GM18868 (cell line): ENCODE data around the gene DESI2.
"Not testable (repeated sequence)": the region's sequence is repeated elsewhere in the genome, so short reads cannot be mapped to it uniquely, and the experiment has no call there.

Experiments used
- ATAC-seq: cut with Tn5 transposase; IDR thresholded peaks from one replicate; pipeline ENCODE4 v1.9.1; 2021; ENCODE audit warnings: mild to moderate bottlenecking, moderate library complexity; ENCODE audit not compliant: unreplicated experiment

Gene DESI2

GRCh38 chr1:244654108-244655038 lies 1.4 kb downstream of the DESI2 start:
- no peak for ATAC-seq

DNA sequence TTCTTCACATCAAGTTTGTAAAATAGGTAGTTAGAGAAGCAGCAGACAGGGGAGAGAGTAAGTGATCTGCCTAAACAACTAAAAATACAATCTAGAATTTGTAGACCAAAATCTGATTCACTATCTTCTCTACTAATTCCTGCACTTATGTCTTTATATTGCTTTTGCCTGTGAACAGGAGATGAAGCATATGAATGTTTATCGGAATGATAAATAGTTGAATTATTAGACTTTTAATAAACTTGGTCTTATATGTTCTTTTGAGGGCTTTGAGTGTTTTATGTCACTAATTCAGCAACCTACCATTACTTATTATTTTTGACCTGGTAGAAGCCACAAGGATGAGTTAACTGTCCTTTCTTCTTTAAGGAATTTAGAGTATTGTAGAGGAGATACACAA lies 2.3 kb downstream of the DESI2 start:
- ATAC-seq, result no peak

DNA sequence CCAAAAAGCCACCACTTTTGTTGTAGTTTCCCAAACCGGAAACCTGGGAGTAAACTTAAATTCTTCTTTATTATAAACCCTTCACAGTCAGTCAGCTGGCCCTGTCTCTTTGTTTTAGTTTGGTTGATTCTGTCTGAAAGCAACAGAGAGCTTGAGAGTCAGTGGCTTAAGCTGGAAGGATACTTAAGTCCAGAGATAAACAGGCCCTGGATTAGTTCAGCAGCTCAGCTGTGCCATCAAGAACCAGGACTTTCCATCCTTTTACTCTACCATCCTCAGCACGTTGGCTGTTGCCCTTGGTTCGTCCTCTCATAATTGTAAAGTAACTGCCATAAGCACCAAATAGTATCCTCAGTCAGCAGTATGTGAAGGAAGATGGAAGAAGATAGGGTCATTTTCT lies 4.5 kb downstream of the DESI2 start:
- ATAC-seq, result no peak

GRCh38 chr1:244659694-244660093 lies 6.8 kb downstream of the DESI2 start:
- no peak for ATAC-seq

DNA sequence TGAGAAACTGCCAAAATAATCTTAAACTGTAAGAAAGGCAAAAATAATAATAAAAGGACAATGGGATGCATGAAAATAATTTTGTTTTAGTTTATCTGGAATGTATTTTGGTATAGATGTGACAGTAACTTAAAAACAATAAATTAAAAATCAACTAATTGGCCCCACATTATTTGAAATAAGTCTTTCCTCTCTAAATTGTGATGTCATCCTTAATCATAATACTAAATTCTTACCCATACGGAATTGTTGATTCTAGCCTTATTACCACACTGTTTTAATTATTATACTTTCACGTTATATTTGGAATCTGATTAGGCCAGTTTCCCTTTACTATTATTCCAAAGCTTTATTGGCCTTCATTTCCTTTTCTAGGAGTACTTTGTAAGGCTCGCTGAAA lies 7.7 kb downstream of the DESI2 start:
- no peak for ATAC-seq

GRCh38 chr1:244661569-244662312 lies 8.8 kb downstream of the DESI2 start:
- not testable (repeated sequence) for ATAC-seq

- no peak for ATAC-seq
Measured at GRCh38 chr1:244662599-244662998, 9.7 kb downstream of the DESI2 start.

DNA sequence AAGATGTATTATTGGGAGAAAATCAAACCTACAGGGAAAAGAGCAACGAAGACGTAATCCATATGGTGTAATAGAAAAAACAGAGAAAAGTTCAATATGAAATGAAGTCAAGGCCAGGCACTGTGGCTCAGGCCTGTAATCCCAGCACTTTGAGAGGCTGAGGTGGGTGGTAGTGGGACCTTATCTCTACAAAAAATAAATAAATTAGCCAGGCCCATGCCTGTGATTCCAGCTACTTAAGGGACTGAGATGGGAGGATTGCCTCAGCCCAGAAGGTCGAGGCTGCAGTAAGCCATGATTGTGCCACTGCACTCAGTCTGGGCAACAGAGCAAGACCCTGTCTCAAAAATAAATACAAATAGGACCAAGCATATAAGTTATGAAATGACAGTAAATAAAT lies 11.4 kb downstream of the DESI2 start:
- ATAC-seq, result no peak

DNA sequence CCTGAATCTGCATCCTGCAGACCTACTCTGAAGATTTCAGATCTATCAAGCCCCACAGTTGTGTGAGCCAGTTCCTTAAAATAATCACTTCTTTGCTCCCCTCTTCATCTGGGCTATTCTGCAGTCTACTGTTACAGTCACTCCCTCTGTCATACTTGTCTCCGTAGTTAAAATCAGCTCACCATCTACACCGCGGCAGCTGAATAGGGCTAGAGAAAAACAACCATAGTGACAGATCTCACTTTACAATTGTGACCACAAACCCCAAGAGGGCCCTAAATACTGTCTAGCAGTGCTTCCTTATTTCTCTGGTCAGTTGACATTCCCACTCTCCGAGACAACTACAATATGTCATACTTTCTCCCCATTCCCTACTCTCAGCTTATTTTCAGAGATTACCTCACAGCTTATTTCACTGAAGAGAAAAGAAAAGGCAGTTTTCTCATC lies 12.9 kb downstream of the DESI2 start:
- ATAC-seq, result peak; percentile 94

- not testable (repeated sequence) for ATAC-seq
Measured at GRCh38 chr1:244666672-244667418, 13.9 kb downstream of the DESI2 start.

DNA sequence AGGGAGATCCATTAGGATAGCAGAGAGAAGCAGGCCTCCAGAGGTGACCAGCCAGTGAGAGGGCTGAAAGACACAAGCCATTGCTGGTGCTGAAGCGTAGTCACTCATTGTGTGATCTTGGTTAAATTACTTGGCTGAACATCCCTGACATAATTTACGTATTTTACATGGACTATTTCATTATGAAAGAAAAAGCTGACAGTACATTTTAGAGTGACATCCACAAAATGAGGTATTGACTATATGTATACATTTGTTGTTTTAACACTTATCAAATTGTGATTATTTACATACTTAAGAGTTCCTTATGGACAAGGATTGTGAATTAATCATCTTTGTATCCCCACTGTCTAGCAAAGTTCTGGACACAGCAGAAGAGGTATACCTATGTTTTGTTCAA lies 14.9 kb downstream of the DESI2 start:
- no peak for ATAC-seq

GRCh38 chr1:244672946-244673682 lies 20.2 kb downstream of the DESI2 start:
- no peak for ATAC-seq

DNA sequence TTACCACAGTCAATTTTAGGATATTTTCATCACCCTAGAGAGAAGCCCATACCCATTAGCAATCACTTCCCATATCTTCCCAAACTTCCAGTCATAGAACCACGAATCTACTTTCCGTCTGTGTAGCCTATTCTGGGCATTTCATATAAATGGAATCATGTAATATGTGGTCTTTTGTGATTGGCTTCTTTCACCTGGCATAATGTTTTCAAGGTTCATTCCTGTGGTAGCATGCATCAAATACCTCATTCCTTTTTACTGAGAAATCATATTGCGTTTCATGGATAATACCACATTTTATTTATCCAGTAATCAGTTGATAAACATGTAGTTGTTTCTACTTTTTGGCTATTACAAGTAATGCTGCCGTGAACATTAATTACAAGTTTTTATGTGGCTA lies 21.5 kb downstream of the DESI2 start:
- no peak for ATAC-seq

GRCh38 chr1:244675167-244675566 lies 22.2 kb downstream of the DESI2 start:
- ATAC-seq, result no peak

- no peak for ATAC-seq
Measured at GRCh38 chr1:244678697-244679096, 25.8 kb downstream of the DESI2 start.

GRCh38 chr1:244680667-244681066 lies 27.7 kb downstream of the DESI2 start:
- no peak for ATAC-seq

GRCh38 chr1:244682087-244682486 lies 29.2 kb downstream of the DESI2 start:
- not testable (repeated sequence) for ATAC-seq

GRCh38 chr1:244695937-244696336 lies 43.0 kb downstream of the DESI2 start:
- no peak for ATAC-seq

GRCh38 chr1:244699741-244700140 lies 46.8 kb downstream of the DESI2 start:
- no peak for ATAC-seq

DNA sequence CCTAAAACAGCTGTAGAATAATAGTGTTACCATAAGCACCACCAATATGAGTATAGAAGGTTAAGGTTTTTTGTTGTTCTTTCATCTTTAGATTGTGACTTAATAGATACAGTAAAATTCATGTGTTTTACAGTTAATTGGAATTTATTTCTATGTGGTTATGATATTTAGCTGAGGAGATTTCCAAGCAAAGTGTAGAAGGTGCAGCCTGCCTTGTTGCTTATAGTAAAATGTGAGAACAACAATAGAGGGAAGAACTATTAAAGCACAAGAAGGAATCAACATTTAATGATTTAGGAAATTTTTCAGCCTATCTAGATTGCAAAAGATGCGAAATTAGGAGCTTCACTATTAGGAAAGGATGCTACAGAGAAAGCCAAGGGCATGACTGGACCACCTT lies 47.9 kb downstream of the DESI2 start:
- no peak for ATAC-seq

- no peak for ATAC-seq
Measured at GRCh38 chr1:244702620-244703019, 49.7 kb downstream of the DESI2 start.
